H1 (cell line): ENCODE results near the gene TMEM212. TPM values are rescaled to one million over a fixed set of nuclear protein-coding genes. Genes with fewer than 3 reads are reported as not detected.

Experiments used
- CTCF ChIA-PET: fragments of 300-600 bp; sonication (Branson Sonifier 250); formaldehyde crosslinking; loops from one replicate; lab custom pipeline; 2021; ENCODE audit not compliant: partially characterized antibody; lab: Charles Lee
- POLR2A ChIA-PET: fragments of 300-600 bp; sonication (Branson Sonifier 250); formaldehyde crosslinking; loops from one replicate; lab custom pipeline; 2021; ENCODE audit warnings: inconsistent platforms; ENCODE audit not compliant: partially characterized antibody; lab: Charles Lee
- DNase-seq, 2 experiments: peaks; one replicate each; pipeline versions ENCODE4 v3.0.0 to v3.0.0-alpha.2; 2010 to 2022; ENCODE audit warnings: low spot score in 2 of 2, low read depth in 1 of 2, mixed read lengths in 1 of 2
- FAIRE-seq: peaks from 2 replicates; lab custom pipeline; 2011; peaks lifted over from hg19 to GRCh38; lab: Jason Lieb, UNC
- H2AFZ ChIP-seq: 2 replicates; pipeline ENCODE4 v1.8.1; 2012; ENCODE audit warnings: low read length, inconsistent platforms
- H2AK5ac ChIP-seq: 2 replicates; pipeline ENCODE4 v1.6.1; 2013; ENCODE audit warnings: low read depth, low read length
- H2BK120ac ChIP-seq: replicated peaks from 2 replicates; pipeline ENCODE3; 2013; ENCODE audit warnings: low read depth, low read length, inconsistent platforms
- H2BK12ac ChIP-seq: 2 replicates; pipeline ENCODE4 v1.6.1; 2013; ENCODE audit warnings: low read depth, low read length
- H2BK15ac ChIP-seq: 2 replicates; pipeline ENCODE4 v1.6.1; 2013; ENCODE audit warnings: low read length
- H2BK20ac ChIP-seq: 2 replicates; pipeline ENCODE4 v1.6.1; 2013; ENCODE audit warnings: low read length
- H2BK5ac ChIP-seq: 2 replicates; pipeline ENCODE4 v1.6.1; 2013; ENCODE audit warnings: low read depth, low read length
- H3K14ac ChIP-seq: 2 replicates; pipeline ENCODE4 v1.6.1; 2013; ENCODE audit warnings: inconsistent platforms; ENCODE audit not compliant: insufficient read length
- H3K18ac ChIP-seq: 2 replicates; pipeline ENCODE4 v1.6.1; 2013; ENCODE audit warnings: low read length; ENCODE audit errors: extremely low read depth
- H3K23ac ChIP-seq: 2 replicates; pipeline ENCODE4 v1.6.1; 2013; ENCODE audit warnings: inconsistent platforms; ENCODE audit not compliant: insufficient read length
- H3K23me2 ChIP-seq: 2 replicates; pipeline ENCODE4 v1.6.1; 2013; ENCODE audit warnings: low read depth, low read length
- H3K27ac ChIP-seq: 2 replicates; pipeline ENCODE4 v1.6.1; 2011; ENCODE audit warnings: low read depth, low read length, inconsistent platforms
- H3K27me3 ChIP-seq, 4 experiments: replicated peaks in 1 of 4; 1 replicate in 1 of 4; 2 replicates in 3 of 4; pipeline versions ENCODE4 v1.6.1 to v1.8.1; 2011 to 2013; ENCODE audit warnings: low read length in 3 of 4, mild to moderate bottlenecking in 3 of 4, inconsistent platforms in 2 of 4, mixed read lengths in 2 of 4, moderate library complexity in 1 of 4; ENCODE audit not compliant: control insufficient read depth in 3 of 4, insufficient read depth in 3 of 4; ENCODE audit errors: extremely low read depth in 1 of 4
- H3K36me3 ChIP-seq, 4 experiments: 2 replicates each; pipeline versions ENCODE4 v1.6.1 to v1.8.1; 2011 to 2013; ENCODE audit warnings: mild to moderate bottlenecking in 4 of 4, low read length in 3 of 4, moderate library complexity in 2 of 4, control low read depth in 1 of 4, inconsistent platforms in 1 of 4; ENCODE audit not compliant: insufficient read depth in 4 of 4, control insufficient read depth in 2 of 4
- H3K4ac ChIP-seq: replicated peaks from 2 replicates; pipeline ENCODE3; 2013; ENCODE audit warnings: low read length, low read depth, mixed read lengths, inconsistent platforms; ENCODE audit not compliant: insufficient read length
- H3K4me1 ChIP-seq, 4 experiments: replicated peaks in 1 of 4; 1 replicate in 1 of 4; 2 replicates in 3 of 4; pipeline versions ENCODE4 v1.6.1 to v1.8.1; 2011 to 2013; ENCODE audit warnings: low read length in 3 of 4, inconsistent platforms in 2 of 4, mixed read lengths in 1 of 4; ENCODE audit not compliant: insufficient read depth in 4 of 4, control insufficient read depth in 3 of 4
- H3K4me2 ChIP-seq, 2 experiments: 2 replicates each; pipeline versions ENCODE4 v1.6.1 to v1.8.1; 2011 to 2013; ENCODE audit warnings: low read depth in 2 of 2, low read length in 2 of 2, control low read depth in 1 of 2, inconsistent platforms in 1 of 2, mild to moderate bottlenecking in 1 of 2; ENCODE audit not compliant: insufficient read depth in 1 of 2
- H3K4me3 ChIP-seq, 4 experiments: fragments of 200-600, 300-600 bp in 1 of 4; sonication (generic), shearing (Covaris generic), sonication (Bioruptor Twin) in 1 of 4; 2 replicates each; pipeline versions ENCODE4 v1.5.1 to v1.8.1; 2011 to 2016; ENCODE audit warnings: low read length in 4 of 4, low read depth in 3 of 4, control low read depth in 2 of 4, inconsistent platforms in 2 of 4, mild to moderate bottlenecking in 2 of 4, mixed read lengths in 1 of 4, moderate library complexity in 1 of 4; ENCODE audit not compliant: insufficient read depth in 2 of 4; ENCODE audit errors: extremely low read depth in 1 of 4
- H3K56ac ChIP-seq: replicated peaks from 2 replicates; pipeline ENCODE3; 2013; ENCODE audit warnings: low read depth, mild to moderate bottlenecking, mixed read lengths, low read length, inconsistent platforms; ENCODE audit not compliant: insufficient read length
- H3K79me1 ChIP-seq: 2 replicates; pipeline ENCODE4 v1.6.1; 2013; ENCODE audit warnings: low read depth, low read length, control low read depth
- H3K79me2 ChIP-seq, 2 experiments: 2 replicates each; pipeline versions ENCODE4 v1.6.1 to v1.8.1; 2012 to 2013; ENCODE audit warnings: low read length in 2 of 2, mild to moderate bottlenecking in 2 of 2, inconsistent platforms in 1 of 2; ENCODE audit not compliant: insufficient read depth in 2 of 2, control insufficient read depth in 1 of 2
- H3K9ac ChIP-seq, 4 experiments: replicated peaks in 1 of 4; 1 replicate in 1 of 4; 2 replicates in 3 of 4; pipeline versions ENCODE4 v1.6.1 to v1.8.1; 2011 to 2013; ENCODE audit warnings: low read depth in 3 of 4, low read length in 3 of 4, control low read depth in 2 of 4, mild to moderate bottlenecking in 2 of 4, moderate library complexity in 2 of 4, inconsistent platforms in 1 of 4; ENCODE audit errors: extremely low read depth in 1 of 4
- H3K9me3 ChIP-seq, 2 experiments: 2 replicates each; pipeline versions ENCODE4 v1.6.1 to v1.8.1; 2012 to 2013; ENCODE audit warnings: mild to moderate bottlenecking in 2 of 2, moderate library complexity in 2 of 2, control low read depth in 1 of 2, inconsistent platforms in 1 of 2, low read depth in 1 of 2, low read length in 1 of 2, mixed read lengths in 1 of 2; ENCODE audit not compliant: insufficient read depth in 2 of 2
- H4K20me1 ChIP-seq, 2 experiments: replicated peaks in 1 of 2; 2 replicates each; pipeline versions ENCODE3 to v1.8.1; 2011 to 2013; ENCODE audit warnings: inconsistent platforms in 2 of 2, low read length in 2 of 2, mild to moderate bottlenecking in 1 of 2; ENCODE audit not compliant: insufficient read depth in 2 of 2, control insufficient read depth in 1 of 2
- H4K5ac ChIP-seq: 2 replicates; pipeline ENCODE4 v1.6.1; 2013; ENCODE audit warnings: low read length, low read depth, mixed read lengths, inconsistent platforms; ENCODE audit not compliant: insufficient read length
- H4K8ac ChIP-seq: 2 replicates; pipeline ENCODE4 v1.8.0; 2013; ENCODE audit warnings: mild to moderate bottlenecking, moderate library complexity, low read length, inconsistent platforms; ENCODE audit not compliant: insufficient read depth; ENCODE audit errors: extremely low read depth
- H4K91ac ChIP-seq: replicated peaks from 2 replicates; pipeline ENCODE3; 2013; ENCODE audit warnings: low read length, mixed read lengths, inconsistent platforms; ENCODE audit not compliant: insufficient read length
- KDM4A ChIP-seq: IDR thresholded peaks from one replicate; pipeline ENCODE4 v1.7.1; 2012; ENCODE audit warnings: low read depth, mild to moderate bottlenecking, moderate library complexity, low read length, inconsistent platforms; ENCODE audit not compliant: severe bottlenecking
- TAF1 ChIP-seq: IDR thresholded peaks from 2 replicates; pipeline ENCODE4 v1.6.1; 2011; ENCODE audit warnings: mild to moderate bottlenecking, low read depth, low read length
- WGBS, 2 experiments: shearing (Covaris generic) in 1 of 2; methylation state at CpG; one replicate each; pipeline versions ENCODE4 v1.1.6 to v1.1.7; 2013 to 2015; ENCODE audit warnings: low lambda C conversion rate in 2 of 2, mixed read lengths in 2 of 2, inconsistent platforms in 1 of 2, low coverage in 1 of 2, missing lambda C conversion rate in 1 of 2; ENCODE audit not compliant: insufficient replicate concordance in 2 of 2, insufficient coverage in 1 of 2, insufficient read length in 1 of 2; ENCODE audit errors: extremely low coverage in 1 of 2, missing lambda C conversion rate in 1 of 2; 5-methylcytosine and 5-hydroxymethylcytosine counted together
- polyA plus RNA-seq, 7 experiments: library from polyadenylated mRNA; depleted of rRNA in 3 of 7; stranded (reverse) in 5 of 7; unstranded in 2 of 7; fragments of >200 nt in 5 of 7; fragments of 200-250 nt in 2 of 7; gene quantifications; 1 replicate in 5 of 7; 2 replicates in 1 of 7; 4 replicates in 1 of 7; pipeline versions ENCODE4 v1.2.1 to v1.2.3, GENCODE V29; 2011 to 2013; ENCODE audit warnings: missing spikeins in 2 of 7, mixed read lengths in 2 of 7
- total RNA-seq: library from RNA; stranded (reverse); fragmentation: NEBNext Ultra II Directional; extraction: Animal tissue kit (Norgen Biotek cat#: 25700); gene quantifications from 2 replicates; pipeline ENCODE4 v1.2.1, GENCODE V29; 2021

TMEM212 gene
- total and polyA plus RNA-seq, 2 of the 8 experiments (the other 6 are each of a cell fraction or from before 2014, with no cell fraction given), result not detected

DNA sequence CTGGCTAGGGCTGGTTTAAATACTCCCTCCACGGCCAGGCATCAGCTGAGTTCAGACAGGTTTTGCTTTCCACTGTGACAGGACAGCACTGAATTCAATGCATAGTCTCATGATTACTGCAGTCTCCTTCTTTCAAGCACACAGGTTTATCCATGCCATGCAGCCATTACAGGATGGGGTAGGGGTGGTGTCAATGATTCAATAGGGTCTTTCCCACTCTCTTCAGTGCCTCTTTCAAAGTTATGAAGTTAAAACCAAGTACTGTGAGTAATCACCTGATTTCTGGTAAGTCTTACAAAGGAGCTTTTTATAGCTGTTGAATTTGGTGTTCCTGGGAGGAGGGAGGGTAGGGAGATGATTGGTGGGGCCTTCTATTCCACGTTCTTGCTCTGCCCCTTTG lies 47.2 kb downstream of the TMEM212 start:
- TF ChIP-seq KDM4A, result no peak
- no peak for TF ChIP-seq TAF1
- Histone ChIP-seq H3K79me1 (no peaks in the 10 kb centered on the region), H2BK20ac (no peak overlapping the region), H4K5ac (no peak overlapping the region), H2BK15ac (no peak overlapping the region), H3K23me2 (no peaks in the 10 kb centered on the region; the same call in 1 of the 2 replicates), H3K23ac (no peak overlapping the region), H2BK12ac (no peak overlapping the region), H3K14ac (no peak overlapping the region), H3K27ac (no peak overlapping the region), H3K27me3 (peaks cover 0 to 1% (median 0%) of the 10 kb centered on the region in 4 experiments; a peak in 1 of 7 replicates), H2AK5ac (no peak overlapping the region), H3K56ac (no peak overlapping the region), H3K18ac (no peak overlapping the region), H3K36me3 (no peaks in the 10 kb centered on the region; a peak in 2 of 8 replicates), H2AFZ (no peak overlapping the region), H2BK5ac (no peak overlapping the region), H3K9me3 (peaks cover 9% of the 10 kb centered on the region in 2 experiments; a peak in 3 of 4 replicates), H3K79me2 (no peaks in the 10 kb centered on the region), H3K4ac (no peak overlapping the region), H3K4me3 (no peak overlapping the region), H3K4me1 (no peaks in the 10 kb centered on the region; a peak in 1 of 7 replicates), H3K9ac (no peak overlapping the region), H4K91ac (no peak overlapping the region), H4K8ac (no peak overlapping the region), H3K4me2 (no peak overlapping the region), H2BK120ac (no peak overlapping the region), H4K20me1 (no peaks in the 10 kb centered on the region)
- ChIA-PET CTCF (interaction anchor here (1.2 kb wide), 1 partner anchor 145 kb away, joined by 3 read pairs; no protein-coding TSS in a partner anchor), POLR2A (interaction anchor here (0.5 kb wide), 1 partner anchor 572 kb away, joined by 3 read pairs; no protein-coding TSS in a partner anchor)
- 93% methylated on average over 2 of the region's 2 CpGs; no CpG with 5 or more reads in 1 of the 2 experiments for WGBS, 2 experiments
- DNase-seq (no peak), FAIRE-seq (no peak)
